Skin epidermis (tissue), 12 donors: Measurements from ENCODE around the gene STMP1.
"Not testable (repeated sequence)": the region's sequence is repeated elsewhere in the genome, so short reads cannot be mapped to it uniquely, and the experiment has no call there.

Experiments used
- H3K27ac ChIP-seq, 21 experiments: fragments of 200-600 bp; sonication (generic) in 11 of 21; one replicate each; pipeline ENCODE4 v1.5.0; 2020; ENCODE audit warnings: mild to moderate bottlenecking in 3 of 21, inconsistent platforms in 2 of 21, moderate library complexity in 2 of 21
- H3K4me3 ChIP-seq, 7 experiments: fragments of 200-600 bp; sonication (generic) in 2 of 7; one replicate each; pipeline ENCODE4 v1.5.0; 2020; ENCODE audit warnings: inconsistent platforms in 2 of 7, mild to moderate bottlenecking in 2 of 7, moderate library complexity in 1 of 7

STMP1 gene

DNA sequence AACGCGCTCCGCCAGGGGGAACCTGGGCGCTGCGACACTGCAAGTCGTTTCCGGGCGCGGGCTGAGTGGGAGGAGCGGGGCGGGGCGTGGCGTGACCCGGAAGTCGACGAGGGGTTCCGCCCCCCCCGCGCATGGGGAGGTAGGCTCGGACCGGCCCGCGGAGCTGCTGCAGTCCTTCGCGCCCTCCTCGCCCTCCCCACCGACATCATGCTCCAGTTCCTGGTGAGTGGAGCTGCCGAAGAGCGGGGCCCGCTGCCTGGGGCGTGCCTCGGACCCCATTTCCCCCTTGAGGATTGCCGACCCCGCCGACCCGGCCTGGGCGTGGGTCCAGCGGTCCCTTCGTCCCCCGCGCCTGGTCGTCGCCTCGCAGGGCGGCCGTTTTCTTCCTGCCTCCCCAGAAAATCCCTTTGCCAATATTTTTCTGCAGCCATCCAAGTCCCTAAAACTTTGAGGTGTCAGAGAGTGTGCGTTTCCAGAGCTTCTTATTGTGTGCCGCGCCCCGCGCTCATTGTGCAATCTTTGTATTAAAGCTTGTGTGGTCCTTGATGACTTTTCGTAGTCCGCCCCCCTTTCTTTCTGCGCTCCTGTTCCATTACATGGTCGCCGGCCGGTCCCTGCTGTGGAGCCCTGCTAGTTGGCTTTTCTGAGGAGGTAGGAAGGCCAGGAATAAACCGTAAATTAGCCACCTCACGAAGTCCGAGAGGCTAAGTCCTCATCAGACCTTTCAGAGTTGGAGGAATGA is at the start of gene STMP1:
Gene STMP1, plus strand, starts transcription at position 142 of the 742 bp plus-strand sequence.
- Histone ChIP-seq H3K27ac (peak within 1 kb of the TSS; percentile 46 to 98 (median 94)), H3K4me3 (peak within 1 kb of the TSS; percentile 88 to 99 (median 96))

DNA sequence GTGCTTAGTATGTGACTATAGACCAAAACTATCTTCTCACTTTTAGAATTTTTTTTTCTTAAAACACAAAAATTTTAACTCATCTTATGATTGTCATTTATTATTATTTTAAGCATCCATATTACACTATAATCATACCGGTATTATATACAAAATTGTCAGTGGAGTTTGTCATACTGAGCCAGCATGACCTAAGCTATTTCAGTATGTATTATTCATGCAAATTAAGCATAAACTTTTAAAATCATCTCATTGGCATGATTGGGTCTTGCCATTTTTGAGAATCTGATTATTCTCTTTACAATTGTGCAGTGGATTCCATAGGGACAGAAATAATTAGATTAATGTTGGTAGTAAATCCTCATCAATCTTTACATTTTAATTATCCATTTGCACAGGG is 46.2 kb upstream of the STMP1 start:
- Histone ChIP-seq H3K4me3 (no peak overlapping the region), H3K27ac (no peak overlapping the region)

- Histone ChIP-seq H3K27ac (no peak overlapping the region), H3K4me3 (no peak overlapping the region)
These were observed 44.5 kb upstream of the STMP1 start for GRCh38 chr7:135617781-135618180.

- Histone ChIP-seq H3K27ac (no peak overlapping the region), H3K4me3 (no peak overlapping the region)
These were observed 43.8 kb upstream of the STMP1 start for GRCh38 chr7:135618510-135618909.

DNA sequence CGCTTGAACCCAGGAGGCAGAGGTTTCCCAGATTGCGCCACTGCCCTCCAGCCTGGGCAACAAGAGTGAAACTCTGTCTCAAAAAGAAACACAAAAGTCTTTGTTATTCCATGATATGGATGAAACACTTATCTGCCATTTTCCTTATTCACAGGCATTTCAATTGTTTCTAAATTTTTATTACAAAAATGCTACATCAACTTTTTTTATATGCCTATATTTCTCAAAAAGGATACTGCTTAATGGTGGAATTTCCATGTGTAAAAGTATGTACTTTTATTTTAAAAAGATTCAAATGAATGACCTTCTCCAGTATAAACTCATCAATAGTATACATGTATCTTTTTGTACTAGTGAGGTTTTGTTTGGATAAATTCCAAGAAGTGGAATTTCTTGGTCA is 41.9 kb upstream of the STMP1 start:
- Histone ChIP-seq H3K27ac (no peak overlapping the region), H3K4me3 (no peak overlapping the region)

DNA sequence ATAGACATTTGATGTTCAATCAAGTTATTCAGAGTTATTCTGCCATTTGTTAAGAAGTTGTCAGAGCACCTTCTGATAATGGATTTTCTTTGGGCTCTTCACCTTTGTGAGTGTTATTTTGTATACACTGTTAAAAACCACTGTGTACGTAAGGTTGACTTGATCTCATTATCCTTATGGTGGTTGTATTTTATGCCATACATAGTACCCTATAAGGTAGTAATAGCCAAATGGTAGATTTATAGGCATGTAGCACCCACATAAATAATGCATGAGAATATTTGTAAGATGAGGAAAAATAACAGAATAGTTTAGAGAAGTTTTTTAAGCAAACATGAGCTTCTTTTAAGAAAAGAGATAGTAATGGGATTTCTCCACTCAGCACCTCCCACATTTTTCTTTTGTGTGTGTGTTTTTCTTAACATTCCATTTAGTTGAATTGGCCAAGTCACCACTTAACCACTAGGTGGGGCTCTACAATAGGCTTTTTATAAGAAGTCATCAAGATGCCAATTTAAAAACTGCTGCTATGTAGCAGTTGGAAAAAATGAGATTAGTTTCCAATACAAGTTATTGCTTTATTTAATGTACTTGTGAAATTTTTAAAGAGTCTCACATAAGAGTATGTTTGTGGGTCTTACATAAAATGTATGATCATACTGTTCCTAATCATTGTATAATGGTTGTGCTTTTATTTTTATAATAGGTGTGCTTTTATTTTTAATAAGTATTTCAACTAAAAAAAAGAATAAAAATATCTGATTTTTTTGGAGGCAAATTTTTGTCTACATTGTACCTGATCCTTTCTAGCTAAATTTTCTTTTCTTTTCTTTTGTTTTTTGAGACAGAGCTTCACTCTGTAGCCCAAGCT is 41.1 kb upstream of the STMP1 start:
- Histone ChIP-seq H3K27ac (no peak overlapping the region), H3K4me3 (no peak overlapping the region)

DNA sequence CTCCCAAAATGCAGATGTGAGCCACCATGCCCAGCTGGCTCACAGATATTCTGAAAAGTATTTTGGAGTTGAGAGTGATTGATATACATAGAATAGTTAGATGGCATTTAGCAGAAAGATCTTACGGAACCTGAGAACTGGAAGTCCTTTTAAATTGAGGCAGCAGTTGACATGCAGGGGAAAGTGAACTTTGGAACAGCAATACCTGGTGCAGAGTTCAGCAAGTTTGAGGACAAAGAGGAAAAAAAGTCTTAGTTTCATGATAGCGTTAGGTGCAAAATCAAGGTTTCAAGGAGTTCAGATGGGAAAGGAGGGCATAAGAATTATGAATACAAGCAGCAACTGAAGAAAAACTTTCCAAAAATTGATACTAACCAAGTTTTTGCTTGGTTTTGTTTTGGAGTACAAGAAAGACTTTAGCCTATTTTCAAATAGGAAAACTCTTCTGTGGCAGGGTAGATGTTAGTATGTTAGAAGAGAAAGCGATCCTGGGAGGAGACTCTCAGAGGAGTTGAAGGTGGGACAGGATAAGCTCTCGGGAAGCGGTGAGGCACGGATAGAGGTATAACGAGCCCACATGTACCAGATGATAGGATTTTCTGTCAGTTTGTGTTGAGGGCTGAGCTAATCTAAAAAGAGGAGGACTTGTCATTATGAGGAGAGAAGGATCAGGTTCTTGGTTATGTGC is 28.0 kb upstream of the STMP1 start:
- Histone ChIP-seq H3K27ac (no peak overlapping the region), H3K4me3 (no peak overlapping the region)

DNA sequence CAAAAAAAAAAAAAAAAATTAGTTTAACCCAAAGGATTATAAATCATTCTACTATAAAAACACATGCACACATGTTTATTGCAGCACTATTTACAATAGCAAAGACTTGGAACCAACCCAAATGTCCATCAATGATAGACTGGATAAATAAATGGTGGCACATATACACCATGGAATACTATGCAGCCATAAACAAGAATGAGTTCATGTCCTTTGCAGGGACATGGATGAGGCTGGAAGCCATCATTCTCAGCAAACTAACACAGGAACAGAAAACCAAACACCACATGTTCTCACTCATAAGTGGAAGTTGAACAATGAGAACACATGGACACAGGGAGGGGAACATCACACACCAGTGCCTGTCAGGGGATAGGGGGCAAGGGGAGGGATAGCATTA is 22.6 kb upstream of the STMP1 start:
- not testable (repeated sequence) for H3K27ac ChIP-seq, H3K4me3 ChIP-seq

GRCh38 chr7:135644154-135644553 is 18.2 kb upstream of the STMP1 start:
- Histone ChIP-seq H3K4me3 (no peak overlapping the region), H3K27ac (no peak overlapping the region)

DNA sequence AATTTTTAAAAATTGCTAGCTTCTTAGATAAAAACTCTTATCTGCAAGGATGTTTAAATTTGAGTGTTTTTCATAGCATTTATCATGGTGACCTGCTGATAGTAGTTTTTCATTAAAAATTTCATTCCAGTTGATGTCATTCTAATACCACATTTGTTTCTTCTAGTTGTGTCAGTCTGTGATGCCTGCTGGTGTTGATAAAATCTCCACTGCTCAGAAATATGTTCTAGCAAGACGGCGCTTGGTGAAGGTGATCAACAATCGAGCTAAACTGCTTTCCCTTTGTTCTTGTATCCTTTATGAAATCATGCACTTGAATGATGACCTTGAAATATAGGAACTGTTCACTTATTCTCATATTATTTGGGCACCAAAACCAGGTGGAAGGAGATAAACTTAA is 17.6 kb upstream of the STMP1 start:
- no peak overlapping the region for H3K27ac ChIP-seq
- no peak overlapping the region for H3K4me3 ChIP-seq

GRCh38 chr7:135645296-135645904 is 16.9 kb upstream of the STMP1 start:
- Histone ChIP-seq H3K27ac (no peak overlapping the region), H3K4me3 (no peak overlapping the region)

DNA sequence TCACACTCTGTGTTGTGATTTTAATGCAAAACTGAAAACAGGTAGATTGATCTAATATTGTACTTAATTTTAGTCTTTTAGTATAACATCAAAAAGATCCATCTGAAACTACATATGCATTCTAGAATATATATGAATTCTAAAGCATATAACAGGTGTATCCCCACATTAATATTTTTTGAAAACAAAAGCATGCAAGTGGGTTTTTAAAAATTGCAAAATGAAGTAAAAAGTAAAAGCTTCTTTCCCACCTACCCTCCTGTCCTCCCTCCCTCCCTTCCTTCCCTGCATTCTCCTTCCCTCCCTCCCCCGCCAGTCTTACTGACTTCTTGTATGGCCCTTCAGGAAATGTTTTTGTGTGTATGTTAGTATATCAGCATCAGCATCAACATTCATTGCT is 14.6 kb upstream of the STMP1 start:
- no peak overlapping the region for H3K4me3 ChIP-seq
- no peak overlapping the region for H3K27ac ChIP-seq

DNA sequence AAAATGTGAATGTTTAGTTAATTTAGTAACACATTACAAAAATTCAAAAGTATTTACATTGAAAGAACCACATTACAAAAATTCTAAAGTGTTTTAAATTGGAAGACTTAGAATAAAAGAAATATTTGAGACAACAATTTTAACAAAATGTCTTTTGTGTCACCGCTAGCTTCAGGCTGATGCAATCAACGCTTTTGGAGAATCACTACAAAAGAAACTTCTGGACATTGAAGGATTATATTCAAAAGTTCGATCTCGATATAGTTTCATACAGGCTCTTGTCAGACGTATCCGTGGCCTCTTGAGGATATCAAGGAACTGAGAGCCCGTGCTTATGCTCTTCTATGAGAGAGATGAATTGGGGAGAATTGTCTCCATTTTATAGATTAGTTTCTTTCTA is 14.1 kb upstream of the STMP1 start:
- H3K27ac ChIP-seq, result no peak overlapping the region
- no peak overlapping the region for H3K4me3 ChIP-seq

GRCh38 chr7:135650831-135651573 is 11.3 kb upstream of the STMP1 start:
- H3K27ac ChIP-seq, result no peak overlapping the region
- no peak overlapping the region for H3K4me3 ChIP-seq

GRCh38 chr7:135653340-135654080 is 8.8 kb upstream of the STMP1 start:
- H3K27ac ChIP-seq, result no peak overlapping the region
- no peak overlapping the region for H3K4me3 ChIP-seq

- Histone ChIP-seq H3K4me3 (no peak overlapping the region), H3K27ac (no peak overlapping the region)
These were observed 3.8 kb upstream of the STMP1 start for GRCh38 chr7:135658564-135658963.

DNA sequence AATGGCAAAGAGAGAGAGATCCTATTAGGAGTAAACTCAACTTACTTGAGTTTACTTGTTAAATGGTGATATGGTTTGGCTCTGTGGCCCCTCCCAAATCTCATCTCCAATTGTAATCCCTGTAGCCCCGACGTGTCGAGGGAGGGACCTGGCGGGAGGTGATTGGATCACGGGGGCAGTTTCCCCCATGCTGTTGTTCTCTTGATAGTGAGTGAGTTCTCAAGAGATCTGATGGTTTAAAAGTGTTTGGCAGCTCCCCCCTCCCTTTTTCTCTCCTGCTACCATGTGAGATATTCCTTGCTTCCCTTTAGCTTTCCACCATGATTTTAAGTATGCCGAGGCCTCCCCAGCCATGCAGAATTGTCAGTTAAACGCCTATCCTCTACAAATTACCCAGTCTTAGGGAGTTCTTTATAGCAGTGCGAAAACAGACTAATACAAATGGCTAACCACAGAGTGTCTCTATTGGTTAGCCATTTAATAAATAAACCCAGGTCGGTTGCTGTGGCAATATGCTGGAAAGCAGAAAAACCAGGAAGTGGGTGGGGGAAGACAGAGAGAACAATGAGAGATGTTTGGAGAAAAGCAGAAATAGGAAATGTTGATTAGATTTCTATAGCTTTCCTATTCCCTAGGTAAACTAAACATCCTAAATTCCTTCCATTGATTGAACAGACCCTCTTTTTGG is 3.0 kb upstream of the STMP1 start:
- no peak overlapping the region for H3K27ac ChIP-seq

More for the DNA sequence above, 3.0 kb upstream of the STMP1 start:
- no peak overlapping the region for H3K4me3 ChIP-seq
